GM18519 (cell line): Measurements from ENCODE around the gene PSAP.

Experiments
- ATAC-seq: cut with Tn5 transposase; IDR thresholded peaks from one replicate; pipeline ENCODE4 v1.9.1; 2021; ENCODE audit warnings: mild to moderate bottlenecking, moderate library complexity; ENCODE audit not compliant: unreplicated experiment, low FRiP score

PSAP gene

GRCh38 chr10:71771821-71772617 is 79.0 kb downstream of the PSAP start:
- no peak for ATAC-seq

- ATAC-seq, result no peak
Measured at GRCh38 chr10:71771204-71771603, 79.8 kb downstream of the PSAP start.

- no peak for ATAC-seq
Measured at GRCh38 chr10:71770789-71771188, 80.3 kb downstream of the PSAP start.

GRCh38 chr10:71770255-71770654 is 80.8 kb downstream of the PSAP start:
- no peak for ATAC-seq

GRCh38 chr10:71769279-71769823 is 81.7 kb downstream of the PSAP start:
- ATAC-seq, result peak; percentile 14

- no peak for ATAC-seq
Measured at GRCh38 chr10:71767420-71768035, 83.5 kb downstream of the PSAP start.

- no peak for ATAC-seq
Measured at GRCh38 chr10:71766717-71767419, 84.2 kb downstream of the PSAP start.
